LNCaP clone FGC (cell line): Measurements from ENCODE around the gene GADL1.

Experiments
- DNase-seq: peaks from one replicate; pipeline ENCODE4 v3.0.0-alpha.2; 2011; ENCODE audit warnings: low read depth
- H3K4me3 ChIP-seq: 2 replicates; pipeline ENCODE4 v1.5.1; 2011; ENCODE audit warnings: mild to moderate bottlenecking, low read depth, low read length, control low read depth
- CTCF ChIP-seq: IDR thresholded peaks from 2 replicates; pipeline ENCODE4 v1.5.1; 2012; ENCODE audit warnings: mild to moderate bottlenecking; ENCODE audit not compliant: control insufficient read depth, insufficient read depth; ENCODE audit errors: extremely low read depth

GADL1 gene

GRCh38 chr3:30886888-30887287 is 7.6 kb downstream of the GADL1 start:
- H3K4me3 ChIP-seq = no peak overlapping the region
- no peak for TF ChIP-seq CTCF
- DNase-seq = no peak

- TF ChIP-seq CTCF = no peak
- H3K4me3 ChIP-seq = no peak overlapping the region
- no peak for DNase-seq
Measured at GRCh38 chr3:30878862-30879261, 15.6 kb downstream of the GADL1 start.

DNA sequence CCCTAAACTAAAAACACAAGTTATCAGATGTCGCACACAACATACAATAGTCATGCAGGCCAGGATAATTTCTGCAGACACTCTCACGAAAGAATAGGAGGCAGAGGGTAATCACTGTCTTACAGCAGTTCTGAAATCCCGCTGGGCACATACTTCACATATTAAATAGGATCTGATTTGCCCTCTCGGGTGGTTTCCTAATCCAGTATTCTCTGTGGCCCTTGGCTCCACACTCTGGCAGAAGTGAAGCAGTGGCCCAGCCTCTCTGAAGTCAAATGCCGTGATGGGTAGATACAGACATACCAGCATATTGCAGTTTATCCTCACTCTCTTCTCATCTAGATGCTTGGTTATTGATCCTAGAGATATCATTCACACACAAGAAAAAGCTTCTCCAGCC is 19.0 kb downstream of the GADL1 start:
- no peak for DNase-seq
- H3K4me3 ChIP-seq = no peak overlapping the region
- no peak for TF ChIP-seq CTCF

GRCh38 chr3:30873671-30874070 is 20.8 kb downstream of the GADL1 start:
- no peak for TF ChIP-seq CTCF
- no peak overlapping the region for H3K4me3 ChIP-seq
- no peak for DNase-seq

DNA sequence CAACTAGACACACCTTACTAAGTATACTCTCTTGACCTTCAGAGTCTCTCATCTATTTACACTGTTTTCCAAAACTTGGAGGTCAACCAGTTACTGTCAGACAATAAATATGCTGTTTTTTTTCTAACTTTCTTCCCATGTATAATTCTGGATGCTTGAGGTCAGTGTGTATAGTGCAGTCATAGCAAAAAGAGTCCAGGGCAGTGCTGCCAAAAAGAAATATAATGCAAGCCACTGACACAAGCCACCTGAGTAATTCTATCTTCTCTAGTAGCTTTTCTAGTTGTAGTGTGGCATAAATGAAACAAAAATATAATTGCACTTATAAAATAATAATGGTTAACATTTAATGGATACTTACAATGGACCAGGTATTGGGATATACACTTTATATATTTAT is 21.6 kb downstream of the GADL1 start:
- no peak for DNase-seq
- H3K4me3 ChIP-seq = no peak overlapping the region
- no peak for TF ChIP-seq CTCF

- no peak overlapping the region for H3K4me3 ChIP-seq
- DNase-seq = no peak
- TF ChIP-seq CTCF = no peak
Measured at GRCh38 chr3:30871720-30872119, 22.7 kb downstream of the GADL1 start.

DNA sequence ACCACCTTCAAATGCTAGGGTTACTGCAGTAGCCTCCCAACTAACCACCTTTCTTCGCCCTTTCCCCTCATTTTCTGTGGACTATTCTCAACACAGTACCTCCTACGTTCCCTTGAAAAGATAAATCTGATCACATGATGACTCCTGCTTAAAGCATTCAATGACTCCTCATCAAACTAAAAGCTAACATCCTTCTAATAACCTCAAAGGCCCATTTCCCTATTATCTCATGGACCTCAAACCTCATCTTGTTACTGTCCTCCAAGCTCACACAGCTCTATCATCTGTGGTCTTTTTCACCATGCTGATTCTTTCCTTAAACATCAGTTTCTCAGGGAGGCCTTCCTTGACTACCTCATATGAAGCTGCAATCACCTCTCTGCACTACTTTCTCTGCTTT is 29.6 kb downstream of the GADL1 start:
- no peak for DNase-seq
- no peak overlapping the region for H3K4me3 ChIP-seq
- TF ChIP-seq CTCF = no peak
